Ecto neural progenitor cell (in vitro differentiated cells): Measurements from ENCODE around the gene ANKRD1.

ENCODE experiments used
- DNase-seq: peaks from one replicate; pipeline ENCODE4 v3.0.0-alpha.2; 2018; ENCODE audit warnings: low spot score

ANKRD1 gene

GRCh38 chr10:90935581-90936275 lies 14.8 kb upstream of the ANKRD1 start:
- DNase-seq: no peak

- peak; percentile 51 for DNase-seq
These were observed 10.3 kb upstream of the ANKRD1 start for GRCh38 chr10:90930971-90931871.

GRCh38 chr10:90930070-90930837 lies 9.4 kb upstream of the ANKRD1 start:
- peak; percentile 70 for DNase-seq

- no peak for DNase-seq
These were observed 8.3 kb upstream of the ANKRD1 start for GRCh38 chr10:90929179-90929578.

GRCh38 chr10:90927293-90927692 lies 6.4 kb upstream of the ANKRD1 start:
- no peak for DNase-seq

- DNase-seq: no peak
These were observed 4.5 kb upstream of the ANKRD1 start for GRCh38 chr10:90925079-90926029.

- DNase-seq: no peak
These were observed 3.7 kb upstream of the ANKRD1 start for GRCh38 chr10:90924552-90924951.

GRCh38 chr10:90923111-90923731 lies 2.3 kb upstream of the ANKRD1 start:
- DNase-seq: no peak

GRCh38 chr10:90921906-90922305 lies 1.0 kb upstream of the ANKRD1 start:
- DNase-seq: no peak

GRCh38 chr10:90919683-90920574 lies 958 bp downstream of the ANKRD1 start:
- DNase-seq: no peak

GRCh38 chr10:90917968-90918318 lies 2.9 kb downstream of the ANKRD1 start:
- DNase-seq: no peak

- no peak for DNase-seq
These were observed 3.5 kb downstream of the ANKRD1 start for GRCh38 chr10:90917238-90917967.

GRCh38 chr10:90916392-90917237 lies 4.3 kb downstream of the ANKRD1 start:
- no peak for DNase-seq

- DNase-seq: no peak
These were observed 5.2 kb downstream of the ANKRD1 start for GRCh38 chr10:90915766-90916075.

- DNase-seq: no peak
These were observed 5.7 kb downstream of the ANKRD1 start for GRCh38 chr10:90914992-90915765.

- DNase-seq: no peak
These were observed 7.0 kb downstream of the ANKRD1 start for GRCh38 chr10:90913774-90914420.

- DNase-seq: no peak
These were observed 7.9 kb downstream of the ANKRD1 start for GRCh38 chr10:90912854-90913479.
